HG02798 (cell line): ENCODE results near the gene DACT2.
"Not testable (repeated sequence)": the region's sequence is repeated elsewhere in the genome, so short reads cannot be mapped to it uniquely, and the experiment has no call there.

ENCODE experiments used
- ATAC-seq: cut with Tn5 transposase; IDR thresholded peaks from one replicate; pipeline ENCODE4 v1.9.1; 2021; ENCODE audit warnings: mild to moderate bottlenecking; ENCODE audit not compliant: unreplicated experiment, poor library complexity

DACT2 gene

GRCh38 chr6:168285456-168285855, 34.1 kb downstream of the DACT2 start:
- no peak for ATAC-seq

- ATAC-seq: no peak
These were observed 35.4 kb downstream of the DACT2 start for GRCh38 chr6:168284187-168284586.

- ATAC-seq: no peak
These were observed 35.9 kb downstream of the DACT2 start for GRCh38 chr6:168283686-168284025.

GRCh38 chr6:168282985-168283685, 36.4 kb downstream of the DACT2 start:
- ATAC-seq: no peak

- no peak for ATAC-seq
These were observed 37.8 kb downstream of the DACT2 start for GRCh38 chr6:168281826-168282225.

DNA sequence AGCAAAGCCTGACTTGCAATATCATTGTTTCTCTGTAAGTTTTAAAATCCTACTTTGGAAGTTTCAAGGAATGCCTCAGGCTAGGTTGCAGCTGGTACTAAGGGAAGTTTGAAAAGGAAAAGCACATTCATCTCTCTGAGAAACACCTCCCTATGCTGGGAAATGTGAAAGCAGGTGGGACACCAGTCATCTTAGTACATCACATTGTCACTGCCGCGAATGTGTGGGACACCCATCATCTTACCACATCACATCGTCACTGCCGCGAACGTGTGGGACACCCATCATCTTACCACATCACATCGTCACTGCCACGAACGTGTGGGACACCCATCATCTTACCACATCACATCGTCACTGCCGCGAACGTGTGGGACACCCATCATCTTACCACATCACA, 38.3 kb downstream of the DACT2 start:
- ATAC-seq: not testable (repeated sequence)

DNA sequence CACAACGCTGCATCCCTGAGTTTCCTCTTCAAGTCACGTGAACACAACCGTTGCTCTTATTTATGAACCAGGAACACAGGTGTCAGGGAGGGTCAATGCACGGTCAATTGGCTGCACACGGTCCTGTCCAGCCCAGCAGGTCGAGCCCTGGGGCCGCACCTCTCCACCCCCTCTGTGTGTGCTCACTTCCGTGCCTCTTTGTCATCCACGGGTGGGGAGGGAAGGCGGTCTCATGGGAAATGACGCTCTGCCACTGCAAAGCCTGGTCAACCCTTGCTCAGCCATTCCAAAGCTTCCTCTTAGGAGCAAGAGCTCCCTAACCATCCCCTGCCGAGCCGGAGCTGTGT, 38.7 kb downstream of the DACT2 start:
- ATAC-seq: no peak

DNA sequence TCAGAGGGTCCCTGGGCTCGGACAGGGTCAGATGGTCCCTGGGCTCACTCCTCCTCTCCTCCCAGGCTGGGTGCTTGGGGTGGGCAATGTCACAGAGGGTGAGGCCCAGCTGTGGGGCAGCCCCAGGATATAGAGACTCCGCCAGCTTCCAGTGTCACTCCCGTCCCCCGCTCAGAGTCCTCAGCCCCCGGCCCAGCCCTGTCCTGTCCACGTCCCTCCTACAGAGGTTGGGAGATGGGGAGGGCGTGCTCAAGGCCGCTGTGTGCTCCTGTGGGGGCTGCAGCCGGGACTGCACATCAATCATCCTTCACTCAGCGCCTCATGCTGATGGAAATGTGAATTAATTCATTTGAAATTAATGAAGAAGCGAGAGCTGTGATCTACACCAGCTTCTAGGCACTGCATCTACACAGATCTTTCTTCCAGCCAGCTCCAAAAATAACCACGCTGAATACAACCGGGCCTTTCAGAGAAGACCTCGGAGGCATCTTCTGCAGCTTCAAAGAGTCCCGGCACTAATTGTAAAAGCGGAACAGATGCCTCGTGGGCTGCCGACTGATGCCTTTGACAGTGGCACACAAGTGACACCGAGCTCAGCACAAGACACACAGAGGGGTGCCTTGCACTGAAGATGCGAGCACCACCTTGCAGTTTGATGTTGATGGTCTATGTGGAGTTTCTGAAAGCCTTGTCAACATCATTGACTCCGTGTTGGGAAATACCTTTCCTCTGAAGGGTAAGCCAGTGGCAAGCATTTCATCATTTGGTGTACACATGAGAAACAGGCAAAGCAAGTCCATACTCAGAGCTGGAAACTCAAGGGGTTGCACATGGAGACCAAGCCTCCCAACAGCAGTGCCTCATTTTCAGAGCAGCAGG, 39.3 kb downstream of the DACT2 start:
- ATAC-seq: no peak

DNA sequence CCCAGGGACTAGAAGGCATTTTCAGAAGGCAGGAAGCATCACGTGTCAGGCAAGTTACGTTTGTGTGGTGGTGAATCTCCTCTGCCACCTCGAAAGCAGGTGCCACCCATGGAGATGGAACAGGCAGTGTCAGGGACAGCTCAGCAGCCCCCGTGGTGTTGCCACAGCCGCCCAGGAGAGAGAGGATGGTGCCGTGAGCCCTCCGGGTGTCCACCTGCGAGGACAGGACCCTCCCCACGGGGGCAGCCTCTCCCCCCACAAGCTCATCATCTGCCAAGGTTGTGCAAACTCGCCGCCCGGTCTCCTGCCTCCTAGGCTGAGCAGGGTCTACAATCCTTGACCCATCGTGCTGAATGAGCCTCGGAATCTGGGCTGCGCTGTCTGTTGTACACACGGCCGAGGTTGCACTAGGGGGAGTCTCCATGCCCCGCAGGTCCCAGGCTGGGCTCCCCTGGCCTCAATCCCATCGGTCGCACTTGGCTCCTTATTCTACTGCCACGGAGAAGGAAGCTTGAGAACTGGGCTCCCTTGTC, 40.1 kb downstream of the DACT2 start:
- ATAC-seq: no peak

- no peak for ATAC-seq
These were observed 40.7 kb downstream of the DACT2 start for GRCh38 chr6:168278904-168279303.

DNA sequence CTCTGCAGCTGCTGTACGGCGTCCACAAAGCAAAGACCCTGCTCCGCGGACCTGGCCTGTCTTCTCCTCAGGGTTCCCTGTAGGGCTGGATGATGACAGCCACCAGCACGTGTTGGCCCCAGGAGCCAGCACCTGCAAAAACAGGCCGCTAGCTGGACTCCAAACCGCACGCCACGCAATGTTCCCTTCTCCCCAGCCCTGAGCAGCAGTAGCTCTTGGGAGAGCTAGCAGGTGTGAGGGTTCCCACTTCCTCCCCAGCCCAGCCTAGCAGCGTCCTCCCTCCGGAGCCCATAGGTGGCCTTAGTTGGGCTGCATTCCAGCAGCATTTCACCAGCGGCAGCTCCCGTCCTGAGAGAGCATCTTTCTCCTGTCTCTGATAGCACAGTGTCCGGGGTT, 42.3 kb downstream of the DACT2 start:
- ATAC-seq: no peak

GRCh38 chr6:168276576-168277273, 42.9 kb downstream of the DACT2 start:
- no peak for ATAC-seq

DNA sequence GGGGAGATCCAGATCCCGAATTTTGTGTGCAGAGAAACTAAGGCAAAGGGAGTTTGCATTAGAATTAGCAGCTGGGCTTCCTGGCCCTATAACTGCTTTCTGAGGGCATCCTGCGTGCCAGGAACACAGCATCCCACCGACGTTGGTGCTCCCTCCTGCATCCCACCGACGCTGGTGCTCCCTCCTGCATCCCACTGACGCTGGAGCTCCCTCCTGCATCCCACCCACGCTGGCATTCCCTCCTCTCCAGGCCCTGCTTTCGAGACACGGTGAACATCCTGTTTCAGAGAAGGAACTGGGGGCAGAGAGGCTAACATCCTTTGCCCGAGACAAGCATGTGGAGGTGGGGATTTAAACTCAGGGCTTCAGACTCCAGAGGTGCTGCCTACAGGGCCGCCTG, 44.4 kb downstream of the DACT2 start:
- ATAC-seq: no peak

DNA sequence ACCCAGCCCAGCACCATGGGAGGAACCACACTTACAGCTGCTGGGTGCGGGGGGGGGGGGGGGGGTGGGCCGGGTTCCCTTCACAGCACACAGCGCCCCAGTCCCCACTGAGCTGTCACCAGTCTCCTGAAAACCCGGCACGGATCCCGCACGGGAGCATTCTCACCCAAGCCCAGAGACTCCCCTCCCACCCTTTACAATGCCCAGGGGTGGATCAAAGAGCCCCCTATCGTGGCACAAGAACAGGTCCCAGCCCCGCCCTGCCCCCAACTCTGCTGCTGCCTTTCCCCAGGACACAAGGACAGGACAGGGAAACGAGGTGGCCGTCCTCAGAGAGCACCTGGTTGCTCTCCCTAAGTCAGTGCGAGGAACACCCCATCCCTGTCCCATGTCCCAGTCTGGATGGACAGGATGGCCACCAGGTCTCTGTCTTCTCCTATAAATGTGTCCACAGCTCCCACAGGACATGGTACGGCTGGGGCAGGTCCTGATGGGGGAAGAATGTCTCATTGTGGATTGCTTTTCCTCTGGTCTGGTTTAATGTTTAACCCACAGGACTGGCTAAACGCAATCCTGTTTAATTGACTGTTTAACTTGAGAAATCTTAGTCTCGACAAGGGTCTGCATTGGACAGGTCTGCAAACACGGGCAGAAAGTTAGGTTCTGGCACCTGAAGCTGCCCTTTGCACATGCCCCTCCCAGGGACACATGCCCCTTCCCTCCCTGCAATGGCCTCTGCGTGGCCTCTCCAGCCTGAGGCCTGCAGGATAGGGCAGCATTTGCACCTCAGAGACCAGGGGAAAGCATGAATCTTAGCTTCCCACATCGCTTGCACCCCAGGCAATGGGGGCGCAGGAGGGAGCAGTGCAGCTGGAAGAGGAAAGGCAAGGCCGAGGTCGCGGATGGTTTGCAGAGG, 45.3 kb downstream of the DACT2 start:
- no peak for ATAC-seq

GRCh38 chr6:168273441-168274036, 46.0 kb downstream of the DACT2 start:
- ATAC-seq: no peak

DNA sequence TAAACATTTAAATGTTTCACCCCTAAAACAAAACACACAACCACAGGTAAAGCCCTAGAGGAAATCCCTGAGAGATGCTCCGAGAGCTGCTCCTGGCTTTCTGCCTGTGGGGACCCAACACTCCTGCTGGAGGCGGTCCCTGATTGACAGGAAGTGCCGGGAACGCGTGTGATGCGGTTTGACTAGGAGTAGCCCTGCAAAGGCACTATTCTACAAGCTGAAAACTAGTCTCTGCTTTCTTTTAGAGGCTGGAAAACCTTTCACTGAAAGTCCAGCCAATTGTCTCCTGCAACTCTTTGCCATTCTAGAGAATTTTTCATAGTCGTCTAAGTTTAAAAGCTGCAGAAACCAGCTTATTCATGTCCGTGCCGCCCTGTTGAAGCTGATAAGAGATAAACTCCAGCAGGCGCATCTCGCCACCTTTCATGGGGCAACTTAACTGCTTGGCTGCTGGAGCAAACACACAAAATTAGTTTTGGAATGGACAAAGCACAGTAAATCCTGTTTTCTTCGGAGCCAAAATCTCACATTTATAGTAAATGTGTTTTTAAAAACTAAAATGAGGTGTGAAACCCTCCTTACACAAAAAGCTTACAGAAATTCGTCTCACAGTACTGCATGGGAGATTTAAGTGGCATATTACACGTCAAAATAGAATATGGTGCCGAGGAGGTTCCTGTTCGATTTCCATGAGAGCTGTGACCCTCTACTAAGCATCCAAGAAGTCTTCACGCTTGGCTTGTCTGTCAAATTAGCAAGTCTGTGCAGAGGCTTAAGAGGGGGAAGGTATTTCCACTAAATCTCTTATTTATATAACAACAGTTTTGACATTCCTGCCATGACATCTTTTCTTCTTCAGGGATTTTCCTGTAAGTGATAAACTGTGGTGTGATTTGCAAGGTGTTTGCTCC, 46.9 kb downstream of the DACT2 start:
- no peak for ATAC-seq

DNA sequence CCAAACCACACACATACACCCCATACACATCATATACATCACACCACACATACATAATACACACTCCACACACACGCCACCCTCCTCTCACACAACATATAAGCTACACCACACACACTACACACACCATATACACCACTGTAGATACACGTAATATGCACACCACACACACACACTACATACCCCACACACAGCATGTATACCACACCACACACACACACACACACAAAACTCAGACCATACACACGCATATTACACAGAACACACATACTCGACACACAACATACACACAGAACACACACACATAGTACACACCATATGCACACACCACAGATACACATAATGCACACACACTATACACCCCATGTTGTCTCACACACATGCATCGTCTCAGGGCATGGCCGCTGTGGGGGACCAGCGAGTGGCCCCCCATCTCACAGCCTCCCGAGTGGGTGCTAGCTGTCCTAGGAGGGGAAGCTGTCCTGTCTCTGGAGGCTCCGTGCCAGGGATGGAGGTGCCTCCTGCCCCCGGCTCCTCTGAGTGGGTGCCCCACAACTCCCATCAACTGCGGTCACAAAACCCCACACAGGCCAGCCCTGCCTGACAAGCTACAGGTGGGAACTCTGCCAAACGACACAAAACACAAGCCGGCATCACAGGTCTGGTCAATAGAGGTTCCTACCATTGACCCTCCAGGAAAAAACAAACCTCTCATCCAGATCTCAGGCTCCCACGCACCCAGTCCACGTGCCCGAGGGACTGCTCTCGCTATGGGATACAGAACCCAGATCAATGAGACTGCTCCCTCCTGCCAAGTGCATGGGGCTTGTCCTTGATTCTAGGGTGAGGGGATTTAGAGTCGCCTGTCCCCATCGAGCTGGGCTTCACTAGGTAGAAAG, 49.1 kb downstream of the DACT2 start:
- no peak for ATAC-seq
